Mesodermal cell (in vitro differentiated cells): ENCODE measurements around the gene MATN1.
A peak's percentile ranks its signal among the peaks of the same experiment; 100 is the strongest.

ENCODE experiments used
- H3K27ac ChIP-seq: 2 replicates; pipeline ENCODE4 v1.7.0; 2013; ENCODE audit warnings: mild to moderate bottlenecking, low read depth, low read length, moderate library complexity; ENCODE audit not compliant: severe bottlenecking
- H3K36me3 ChIP-seq: 2 replicates; pipeline ENCODE4 v1.7.1; 2013; ENCODE audit warnings: mild to moderate bottlenecking, low read length, moderate library complexity; ENCODE audit not compliant: control insufficient read depth, insufficient read depth
- H3K4me1 ChIP-seq: one replicate; pipeline ENCODE4 v1.7.1; 2013; ENCODE audit warnings: mild to moderate bottlenecking, low read length; ENCODE audit not compliant: insufficient read depth, control insufficient read depth, poor library complexity, severe bottlenecking
- H3K4me3 ChIP-seq: 2 replicates; pipeline ENCODE4 v1.7.0; 2013; ENCODE audit warnings: low read length, control low read depth, mild to moderate bottlenecking; ENCODE audit not compliant: insufficient read depth, poor library complexity, severe bottlenecking; ENCODE audit errors: extremely low read depth
- H3K9me3 ChIP-seq: 2 replicates; pipeline ENCODE4 v1.7.1; 2013; ENCODE audit warnings: mild to moderate bottlenecking, low read length, moderate library complexity; ENCODE audit not compliant: control insufficient read depth
- WGBS, 2 experiments: methylation state at CpG; one replicate each; pipeline ENCODE4 v1.1.5; 2013; ENCODE audit warnings: missing lambda C conversion rate in 2 of 2; ENCODE audit not compliant: insufficient coverage in 2 of 2; 5-methylcytosine and 5-hydroxymethylcytosine counted together

MATN1 gene

GRCh38 chr1:30728832-30729638, 5.7 kb upstream of the MATN1 start:
- Histone ChIP-seq H3K9me3 (no peaks in the 10 kb centered on the region), H3K4me1 (peaks cover 34% of the 10 kb centered on the region), H3K4me3 (no peak overlapping the region), H3K27ac (no peak overlapping the region), H3K36me3 (no peaks in the 10 kb centered on the region)
- WGBS, 2 experiments: 83 to 84% methylated on average over 16 of the region's 17 CpGs

DNA sequence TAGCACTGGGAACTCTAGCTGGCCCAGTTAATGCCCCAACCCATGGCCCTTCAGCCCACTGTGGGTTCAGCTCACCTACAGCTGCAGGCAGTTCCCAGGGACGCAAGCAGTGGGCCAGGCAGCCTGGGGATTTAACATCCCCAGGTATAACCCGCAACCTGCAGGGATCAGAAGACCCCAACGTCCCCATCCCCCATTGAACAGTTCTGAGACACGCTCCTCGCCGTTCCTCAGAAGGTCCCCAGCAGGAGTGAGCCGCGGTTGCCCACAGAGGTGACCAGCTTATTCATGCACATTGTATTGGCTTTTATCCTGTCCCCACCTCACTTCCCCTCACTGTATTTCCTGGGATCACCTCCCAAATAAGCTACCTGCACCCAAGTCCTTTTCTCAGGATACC, 5.0 kb upstream of the MATN1 start:
- H3K4me3 ChIP-seq: no peak overlapping the region
- H3K4me1 ChIP-seq: peaks cover 33% of the 10 kb centered on the region
- no peaks in the 10 kb centered on the region for H3K36me3 ChIP-seq
- H3K9me3 ChIP-seq: no peaks in the 10 kb centered on the region
- whole genome bisulfite sequencing, 2 experiments: 72 to 82% methylated on average over 7 to 8 of the region's 8 CpGs
- H3K27ac ChIP-seq: peak overlapping the region; percentile 10

DNA sequence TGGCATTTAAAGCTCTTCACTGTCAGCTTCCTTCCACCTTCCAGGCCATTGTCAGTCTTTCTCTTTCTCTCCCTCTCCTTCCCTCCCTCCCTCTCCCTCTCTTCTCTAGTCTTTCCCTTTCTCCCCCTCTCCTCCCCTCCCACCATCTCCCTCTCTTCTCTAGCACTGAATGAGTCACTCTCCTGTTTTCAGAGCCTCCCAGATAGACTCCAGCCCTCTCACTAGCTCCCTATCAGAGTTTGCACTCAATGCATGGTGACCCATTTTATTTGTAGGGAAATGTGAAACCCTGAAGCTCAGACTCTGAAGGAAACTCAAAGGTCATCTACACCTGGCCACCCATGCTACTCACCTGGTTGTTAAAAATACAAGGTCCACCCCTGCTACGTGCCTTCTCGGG, 4.4 kb upstream of the MATN1 start:
- H3K27ac ChIP-seq: peak overlapping the region; percentile 10
- no peaks in the 10 kb centered on the region for H3K36me3 ChIP-seq
- no peaks in the 10 kb centered on the region for H3K9me3 ChIP-seq
- H3K4me1 ChIP-seq: peaks cover 30% of the 10 kb centered on the region
- 100% methylated on average over 2 of the region's 2 CpGs; no CpG with 5 or more reads in 1 of the 2 experiments for WGBS, 2 experiments
- no peak overlapping the region for H3K4me3 ChIP-seq

DNA sequence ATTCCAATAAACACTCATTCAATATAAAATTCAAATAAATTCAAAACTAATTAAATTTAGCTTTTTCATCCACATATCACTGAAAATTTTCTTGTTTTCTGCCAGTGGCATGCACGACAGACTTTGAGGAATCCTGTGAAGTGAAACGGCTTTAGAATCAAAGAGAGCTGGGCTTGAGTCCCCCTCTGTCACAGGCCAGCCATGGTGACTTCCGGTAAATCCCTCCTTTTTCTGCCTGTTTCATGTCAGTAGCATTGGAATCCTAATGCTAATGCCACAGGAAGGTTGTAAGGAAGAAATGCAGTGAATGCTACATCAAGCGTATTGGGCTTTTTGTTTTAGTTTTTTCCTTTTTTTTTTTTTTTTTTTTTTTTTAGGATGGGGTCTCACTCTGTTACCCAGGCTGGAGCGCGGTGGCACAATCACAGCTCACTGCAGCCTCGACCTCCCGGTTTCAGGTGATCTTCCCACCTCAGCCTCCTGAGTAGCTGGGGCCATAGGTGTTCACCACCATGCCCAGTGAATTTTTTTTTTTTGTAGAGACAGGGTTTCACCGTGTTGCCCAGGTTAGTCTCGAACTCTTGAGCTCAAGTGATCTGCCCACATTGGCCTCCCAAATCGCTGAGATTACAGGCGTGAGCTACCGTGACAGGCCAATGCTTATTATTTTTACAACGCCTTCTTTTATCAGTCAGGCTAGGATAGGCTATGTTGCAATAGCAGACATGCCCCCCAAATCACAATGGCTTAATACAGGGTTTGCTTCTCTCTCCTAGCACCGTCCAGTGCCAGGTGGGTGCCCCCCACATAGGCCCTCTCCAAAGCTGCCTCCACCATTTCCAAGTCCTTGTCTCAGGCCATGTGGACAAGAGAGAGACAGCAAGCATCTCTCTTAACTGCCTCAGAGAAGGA, 3.6 kb upstream of the MATN1 start:
- Histone ChIP-seq H3K36me3 (no peaks in the 10 kb centered on the region), H3K4me3 (no peak overlapping the region), H3K9me3 (no peaks in the 10 kb centered on the region), H3K27ac (no peak overlapping the region), H3K4me1 (peaks cover 30% of the 10 kb centered on the region)
- WGBS, 2 experiments: 80 to 83% methylated on average over 14 of the region's 15 CpGs

- 74 to 77% methylated on average over 6 to 7 of the region's 7 CpGs for WGBS, 2 experiments
- Histone ChIP-seq H3K27ac (no peak overlapping the region), H3K4me3 (no peak overlapping the region), H3K9me3 (no peaks in the 10 kb centered on the region), H3K4me1 (peaks cover 30% of the 10 kb centered on the region), H3K36me3 (no peaks in the 10 kb centered on the region)
Measured at GRCh38 chr1:30726236-30726635, 2.9 kb upstream of the MATN1 start.

- no peaks in the 10 kb centered on the region for H3K36me3 ChIP-seq
- H3K4me3 ChIP-seq: no peak overlapping the region
- peaks cover 30% of the 10 kb centered on the region for H3K4me1 ChIP-seq
- no peak overlapping the region for H3K27ac ChIP-seq
- 92 to 94% methylated on average over 11 of the region's 17 CpGs for WGBS, 2 experiments
- H3K9me3 ChIP-seq: no peaks in the 10 kb centered on the region
Measured at GRCh38 chr1:30725450-30726095, 2.2 kb upstream of the MATN1 start.

DNA sequence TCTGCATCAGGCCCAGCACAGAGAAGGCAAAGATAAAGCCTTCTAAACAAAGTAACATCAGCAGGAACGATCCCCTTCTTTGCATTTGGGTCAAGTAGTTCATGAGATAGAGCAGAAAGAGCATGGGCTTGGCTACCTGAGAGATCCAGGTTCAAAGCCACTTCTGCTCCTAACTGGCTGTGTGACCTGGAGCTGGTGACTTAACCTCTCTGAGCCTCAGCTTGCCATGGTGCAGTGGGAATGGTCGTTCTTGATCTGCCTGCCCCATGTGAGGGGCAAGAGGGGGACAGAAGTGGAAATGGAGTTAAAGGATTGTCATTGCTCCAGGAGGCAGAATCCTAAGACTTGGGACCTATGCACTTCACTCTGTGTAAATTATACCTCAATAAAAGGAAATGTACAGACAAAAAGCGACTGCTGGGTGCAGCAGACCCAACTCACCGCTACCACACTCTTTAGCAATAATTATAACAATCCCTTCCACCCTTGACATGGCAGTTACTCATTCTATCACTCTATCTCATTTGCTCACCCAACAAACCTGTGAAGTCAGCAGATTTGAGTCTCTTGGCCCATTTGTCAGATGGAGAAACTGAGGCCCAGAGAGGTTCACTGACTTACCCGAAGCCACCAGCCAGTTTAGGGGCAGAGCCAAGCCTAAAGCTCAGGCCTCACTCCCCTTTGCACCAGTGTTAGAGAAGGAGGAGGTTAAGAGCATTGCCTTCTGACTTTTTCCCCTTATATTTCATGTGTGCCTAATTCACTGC, 1.5 kb upstream of the MATN1 start:
- no peaks in the 10 kb centered on the region for H3K36me3 ChIP-seq
- H3K9me3 ChIP-seq: no peaks in the 10 kb centered on the region
- peaks cover 30% of the 10 kb centered on the region for H3K4me1 ChIP-seq
- no peak overlapping the region for H3K4me3 ChIP-seq
- no peak overlapping the region for H3K27ac ChIP-seq
- 91 to 94% methylated on average over 4 of the region's 5 CpGs for WGBS, 2 experiments

DNA sequence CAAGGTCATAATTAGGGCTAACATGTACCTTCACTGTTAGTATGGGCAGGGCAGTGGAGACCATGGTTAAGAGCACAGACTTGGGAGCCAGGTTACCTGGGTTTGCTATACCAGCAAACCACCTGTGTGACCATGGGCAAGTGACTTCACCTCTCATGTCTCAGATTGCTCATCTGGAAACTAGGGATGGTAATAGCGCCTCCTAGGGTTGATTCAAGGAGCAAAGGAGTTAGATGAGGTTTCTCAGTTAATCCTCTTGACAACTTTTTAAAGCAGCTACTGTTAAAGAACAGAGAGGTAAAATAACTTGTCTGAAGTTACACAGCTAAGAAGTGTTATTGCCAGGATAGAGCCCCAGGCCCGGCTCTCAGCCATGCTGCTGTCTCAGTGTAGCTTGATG, 790 bp upstream of the MATN1 start:
- H3K4me3 ChIP-seq: no peak overlapping the region
- 90 to 100% methylated on average over 2 of the region's 2 CpGs for WGBS, 2 experiments
- no peaks in the 10 kb centered on the region for H3K36me3 ChIP-seq
- H3K4me1 ChIP-seq: peaks cover 30% of the 10 kb centered on the region
- H3K27ac ChIP-seq: no peak overlapping the region
- no peaks in the 10 kb centered on the region for H3K9me3 ChIP-seq

DNA sequence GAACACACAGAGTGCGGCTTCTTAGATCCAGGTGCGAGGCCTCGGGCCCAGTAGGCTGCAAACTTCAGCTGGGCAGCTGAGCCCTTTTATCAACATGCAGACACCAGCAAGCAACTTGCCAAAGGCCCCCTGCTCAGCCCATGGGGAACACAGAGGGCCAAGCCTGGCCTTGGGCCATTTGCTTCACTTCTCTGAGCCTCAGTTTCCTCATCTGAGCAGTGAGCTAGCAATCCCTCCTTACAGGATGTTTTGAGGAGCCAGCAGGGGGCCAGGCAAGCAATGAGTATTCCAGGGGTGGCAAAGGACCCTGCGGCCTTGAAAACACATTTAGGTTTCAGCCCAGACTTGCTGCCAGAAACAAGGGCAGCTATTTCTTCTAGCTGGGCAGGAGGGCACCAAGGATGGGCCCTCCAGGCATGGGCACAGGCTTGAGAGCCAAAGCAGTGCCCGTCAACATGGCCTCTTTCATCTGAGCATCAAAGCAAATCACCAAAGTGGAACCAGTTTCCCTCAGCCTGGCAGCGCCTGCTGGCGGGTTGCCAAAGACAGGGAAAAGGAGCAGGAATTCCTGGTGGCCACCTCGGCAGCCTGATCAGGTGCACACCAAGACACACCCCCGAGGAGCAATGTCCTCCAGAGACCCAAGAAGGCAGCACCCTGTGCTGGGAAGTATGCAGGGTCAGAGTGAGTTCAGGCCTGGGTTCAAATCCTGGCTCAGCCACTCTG, 1.4 kb downstream of the MATN1 start:
- Histone ChIP-seq H3K4me3 (no peak overlapping the region), H3K27ac (no peak overlapping the region), H3K9me3 (no peaks in the 10 kb centered on the region), H3K4me1 (peaks cover 11% of the 10 kb centered on the region), H3K36me3 (no peaks in the 10 kb centered on the region)
- WGBS, 2 experiments: 92 to 95% methylated on average over 9 of the region's 9 CpGs
